D721Med (cell line): ENCODE results near the gene MAN2A1.
"Not testable (repeated sequence)": the region's sequence is repeated elsewhere in the genome, so short reads cannot be mapped to it uniquely, and the experiment has no call there.

Experiments used
- DNase-seq: peaks from one replicate; pipeline ENCODE4 v3.0.0; 2011; ENCODE audit warnings: low spot score; ENCODE audit not compliant: insufficient read length
- FAIRE-seq: peaks from 2 replicates; lab custom pipeline; 2011; peaks lifted over from hg19 to GRCh38; lab: Jason Lieb, UNC
- TF ChIP-seq, protein P1 (sequence below): IDR thresholded peaks from 2 replicates; pipeline ENCODE4 v1.5.1; 2012; ENCODE audit warnings: mild to moderate bottlenecking, control low read depth; ENCODE audit not compliant: insufficient read depth; ENCODE audit errors: missing control alignments

Gene MAN2A1

GRCh38 chr5:109830955-109831502, 141.3 kb downstream of the MAN2A1 start:
- no peak for FAIRE-seq
- no peak for DNase-seq
- TF ChIP-seq, protein P1, sequence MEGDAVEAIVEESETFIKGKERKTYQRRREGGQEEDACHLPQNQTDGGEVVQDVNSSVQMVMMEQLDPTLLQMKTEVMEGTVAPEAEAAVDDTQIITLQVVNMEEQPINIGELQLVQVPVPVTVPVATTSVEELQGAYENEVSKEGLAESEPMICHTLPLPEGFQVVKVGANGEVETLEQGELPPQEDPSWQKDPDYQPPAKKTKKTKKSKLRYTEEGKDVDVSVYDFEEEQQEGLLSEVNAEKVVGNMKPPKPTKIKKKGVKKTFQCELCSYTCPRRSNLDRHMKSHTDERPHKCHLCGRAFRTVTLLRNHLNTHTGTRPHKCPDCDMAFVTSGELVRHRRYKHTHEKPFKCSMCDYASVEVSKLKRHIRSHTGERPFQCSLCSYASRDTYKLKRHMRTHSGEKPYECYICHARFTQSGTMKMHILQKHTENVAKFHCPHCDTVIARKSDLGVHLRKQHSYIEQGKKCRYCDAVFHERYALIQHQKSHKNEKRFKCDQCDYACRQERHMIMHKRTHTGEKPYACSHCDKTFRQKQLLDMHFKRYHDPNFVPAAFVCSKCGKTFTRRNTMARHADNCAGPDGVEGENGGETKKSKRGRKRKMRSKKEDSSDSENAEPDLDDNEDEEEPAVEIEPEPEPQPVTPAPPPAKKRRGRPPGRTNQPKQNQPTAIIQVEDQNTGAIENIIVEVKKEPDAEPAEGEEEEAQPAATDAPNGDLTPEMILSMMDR, result no peak

GRCh38 chr5:109832207-109833188, 142.8 kb downstream of the MAN2A1 start:
- DNase-seq, FAIRE-seq: not testable (repeated sequence)

DNA sequence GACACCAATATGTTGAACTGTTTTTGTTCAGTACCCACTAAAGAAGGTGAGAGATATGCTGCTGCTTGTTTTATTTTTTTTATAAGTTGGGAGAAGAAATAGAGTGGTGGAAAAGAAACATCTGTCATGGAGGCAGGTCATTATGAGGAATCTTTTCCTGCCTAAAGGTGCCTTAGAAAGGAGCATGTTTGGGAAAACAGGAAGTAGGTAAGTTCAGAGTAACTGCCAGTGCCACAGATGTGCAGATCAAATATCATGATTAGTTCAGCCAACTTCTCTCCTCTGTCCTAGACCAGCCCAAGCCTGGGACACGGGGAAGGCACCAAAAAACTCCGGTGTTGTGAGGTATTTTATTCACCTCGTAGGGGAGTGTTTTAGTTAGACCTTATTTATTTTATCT, 144.2 kb downstream of the MAN2A1 start:
- TF ChIP-seq, protein P1, result no peak
- FAIRE-seq, result no peak
- DNase-seq, result no peak

GRCh38 chr5:109836280-109836679, 146.6 kb downstream of the MAN2A1 start:
- TF ChIP-seq, protein P1, result no peak
- FAIRE-seq, result no peak
- no peak for DNase-seq

DNA sequence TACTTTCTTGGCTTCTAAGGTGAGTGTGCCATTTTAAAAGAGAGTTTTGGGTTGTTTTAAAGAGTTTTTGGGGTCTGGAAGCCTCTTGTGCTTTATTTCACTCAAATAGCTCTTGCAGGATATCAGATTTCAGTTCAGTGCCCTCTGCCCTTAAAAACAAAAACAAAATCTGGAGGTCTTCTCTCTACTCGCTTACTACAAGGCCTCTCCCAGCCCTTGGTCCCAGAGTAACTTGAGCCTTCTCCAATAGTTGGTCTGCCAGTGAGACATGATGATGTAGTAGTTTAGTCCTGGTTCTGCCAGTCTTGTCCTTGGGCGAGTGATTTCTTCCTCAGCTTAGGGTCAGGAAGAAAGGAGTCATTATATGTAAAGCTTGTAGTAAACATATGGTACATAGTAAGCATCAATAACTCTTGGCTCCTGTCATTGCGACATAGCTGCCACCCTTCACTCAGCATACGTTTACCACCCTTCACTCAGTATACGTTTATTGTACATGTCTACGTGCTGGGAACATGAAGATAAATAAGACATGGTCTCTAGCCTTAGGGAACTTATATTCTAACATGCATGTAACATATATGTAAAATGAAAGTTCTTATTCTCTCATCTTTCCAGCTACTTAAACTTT, 147.6 kb downstream of the MAN2A1 start:
- no peak for FAIRE-seq
- DNase-seq, result no peak
- TF ChIP-seq, protein P1, result no peak

DNA sequence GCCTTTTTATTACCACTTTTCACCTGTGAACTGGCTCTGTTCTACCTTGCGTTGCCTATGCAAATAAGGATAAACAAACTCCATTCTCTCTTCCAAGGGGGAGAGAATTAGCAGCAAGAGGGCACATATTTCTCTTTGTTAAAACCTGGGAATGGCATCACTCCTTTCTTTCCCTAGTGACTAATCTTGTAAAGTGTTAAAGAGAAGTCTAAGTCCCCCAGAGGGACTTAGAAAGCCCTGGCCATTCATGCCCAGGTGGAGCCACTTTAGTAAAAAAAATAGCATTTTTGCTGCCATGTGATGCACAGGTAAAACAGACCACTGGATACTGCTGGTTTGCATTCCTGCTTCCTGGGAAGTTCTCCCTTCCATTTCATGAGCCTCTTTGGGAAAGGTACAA, 148.4 kb downstream of the MAN2A1 start:
- FAIRE-seq, result no peak
- DNase-seq, result no peak
- TF ChIP-seq, protein P1, result no peak

- FAIRE-seq, result no peak
- TF ChIP-seq, protein P1, result no peak
Observed at GRCh38 chr5:109844148-109844547, 154.4 kb downstream of the MAN2A1 start.

More at GRCh38 chr5:109844148-109844547, 154.4 kb downstream of the MAN2A1 start:
- no peak for DNase-seq
